KOPT-K1 (cell line): ENCODE data around the gene PDE8B.

Source experiments
- H3K27ac ChIP-seq: fragments of 200-600 bp; sonication (generic); 2 replicates; pipeline ENCODE4 v1.5.1; 2016; ENCODE audit warnings: antibody characterized with exemption, mild to moderate bottlenecking, low read depth, low read length; ENCODE audit not compliant: poor library complexity, severe bottlenecking
- H3K36me3 ChIP-seq: fragments of 200-600 bp; sonication (generic); 2 replicates; pipeline ENCODE4 v1.5.1; 2017; ENCODE audit warnings: antibody characterized with exemption, mild to moderate bottlenecking, low read length, moderate library complexity; ENCODE audit not compliant: insufficient read depth
- H3K9me3 ChIP-seq: fragments of 200-600 bp; sonication (generic); 2 replicates; pipeline ENCODE4 v1.5.1; 2017; ENCODE audit warnings: antibody characterized with exemption, low read length, mild to moderate bottlenecking; ENCODE audit not compliant: insufficient read depth, poor library complexity, severe bottlenecking

The PDE8B gene

DNA sequence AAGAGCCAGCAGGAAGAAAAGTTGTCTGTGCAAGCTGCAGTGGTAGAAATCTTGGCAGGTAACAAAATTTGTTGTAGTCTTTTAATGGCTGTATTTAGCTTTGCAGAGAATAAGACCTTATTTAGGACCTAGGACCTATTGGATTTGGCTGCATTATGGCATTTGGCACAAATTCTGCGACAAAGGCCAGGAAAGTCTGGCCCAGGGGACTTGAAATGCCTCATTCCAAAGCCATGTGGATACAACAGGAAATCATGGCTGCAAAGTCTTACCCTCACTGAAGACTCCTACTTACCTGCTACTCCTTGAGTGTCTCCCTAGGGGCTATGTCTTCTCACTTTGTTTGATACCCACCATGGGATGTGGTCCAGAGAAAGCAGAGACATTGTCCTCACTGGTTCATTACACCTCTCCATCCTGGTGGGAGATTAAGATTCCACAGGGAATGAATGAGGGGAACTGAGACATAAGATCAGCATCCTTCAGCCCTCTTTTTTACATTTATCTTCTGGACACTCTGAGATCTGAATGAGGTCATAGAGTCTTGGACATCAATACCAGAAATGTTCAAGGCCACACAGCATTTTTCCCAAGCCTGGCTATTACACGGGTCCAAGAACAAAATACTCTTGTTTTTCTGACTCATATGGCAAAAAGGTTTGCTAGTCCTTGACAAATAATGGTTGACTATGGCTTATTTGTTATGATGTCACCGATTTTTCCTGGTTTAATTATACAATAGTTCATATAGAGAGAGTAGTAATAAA, 119.4 kb downstream of the PDE8B start:
- no peaks in the 10 kb centered on the region for H3K9me3 ChIP-seq
- no peaks in the 10 kb centered on the region for H3K36me3 ChIP-seq
- no peak overlapping the region for H3K27ac ChIP-seq

DNA sequence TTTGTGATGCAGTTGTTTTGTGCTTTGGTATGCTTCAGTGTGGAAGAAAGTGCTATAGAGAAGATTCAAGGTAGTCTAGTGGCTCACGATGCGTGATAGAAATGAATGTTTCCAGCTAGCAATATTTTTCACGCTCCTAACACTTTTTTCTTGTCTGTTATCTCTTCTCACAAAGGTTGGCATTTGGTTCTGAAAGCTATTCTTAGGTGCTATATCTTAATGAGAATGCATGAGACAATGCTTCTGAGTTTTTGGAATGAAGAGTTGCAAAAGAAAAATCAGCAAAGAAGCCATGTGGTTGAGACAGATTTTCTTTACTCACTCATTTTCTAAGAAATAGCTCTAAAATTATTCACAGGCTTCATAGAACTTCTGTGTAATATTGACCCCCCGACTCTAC, 122.6 kb downstream of the PDE8B start:
- Histone ChIP-seq H3K27ac (no peak overlapping the region), H3K36me3 (no peaks in the 10 kb centered on the region), H3K9me3 (no peaks in the 10 kb centered on the region)

DNA sequence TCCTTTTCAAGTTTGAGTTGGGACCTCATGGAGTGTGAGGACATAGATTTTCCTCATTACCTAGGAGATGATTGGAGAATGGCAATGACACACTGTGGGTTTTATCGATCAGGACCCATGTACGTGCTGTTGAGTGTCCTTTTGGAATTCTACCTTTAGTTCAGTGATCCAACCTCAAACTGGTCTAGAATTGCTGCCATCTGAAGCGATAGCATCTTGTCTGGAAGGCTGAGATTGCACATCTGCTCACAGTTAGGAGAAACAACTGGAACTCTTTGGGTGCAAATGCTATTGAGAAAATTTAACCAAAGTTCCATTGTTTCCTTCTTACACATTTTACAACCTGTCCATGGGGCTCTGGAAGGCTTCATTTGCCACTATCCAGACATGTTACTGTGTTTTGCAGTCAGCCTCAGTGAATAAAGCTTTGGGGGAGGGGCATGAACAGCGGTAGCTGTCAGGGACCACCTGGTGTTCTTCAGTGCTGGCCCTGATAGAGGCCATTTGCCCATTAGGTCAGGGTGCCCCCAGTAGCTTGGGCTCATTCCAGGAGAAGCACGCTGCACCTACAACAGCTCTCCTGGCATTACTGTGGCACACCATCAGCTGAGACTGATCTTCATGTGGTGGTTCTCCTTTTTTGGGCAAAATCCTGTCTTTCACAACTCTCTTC, 123.1 kb downstream of the PDE8B start:
- Histone ChIP-seq H3K27ac (no peak overlapping the region), H3K36me3 (no peaks in the 10 kb centered on the region), H3K9me3 (no peaks in the 10 kb centered on the region)

DNA sequence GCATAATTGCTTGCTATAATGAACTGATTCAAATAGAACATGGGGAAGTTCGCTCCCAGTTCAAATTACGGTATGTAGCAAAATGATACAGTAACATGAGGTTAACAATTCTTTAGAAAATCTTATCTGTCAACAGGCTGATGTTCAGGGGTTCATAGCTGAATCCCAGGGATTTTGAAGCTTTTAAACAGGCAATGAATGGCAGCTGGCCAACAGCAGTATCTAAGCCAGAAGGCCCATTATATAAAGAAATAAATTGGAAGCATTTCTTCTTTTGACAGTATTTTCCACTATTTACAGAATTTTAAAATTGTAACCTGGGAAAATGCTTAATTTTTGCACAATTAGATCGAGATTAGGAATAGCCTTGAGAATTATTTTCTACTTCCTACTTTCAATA, 126.8 kb downstream of the PDE8B start:
- H3K27ac ChIP-seq, result no peak overlapping the region
- no peaks in the 10 kb centered on the region for H3K36me3 ChIP-seq
- no peaks in the 10 kb centered on the region for H3K9me3 ChIP-seq

DNA sequence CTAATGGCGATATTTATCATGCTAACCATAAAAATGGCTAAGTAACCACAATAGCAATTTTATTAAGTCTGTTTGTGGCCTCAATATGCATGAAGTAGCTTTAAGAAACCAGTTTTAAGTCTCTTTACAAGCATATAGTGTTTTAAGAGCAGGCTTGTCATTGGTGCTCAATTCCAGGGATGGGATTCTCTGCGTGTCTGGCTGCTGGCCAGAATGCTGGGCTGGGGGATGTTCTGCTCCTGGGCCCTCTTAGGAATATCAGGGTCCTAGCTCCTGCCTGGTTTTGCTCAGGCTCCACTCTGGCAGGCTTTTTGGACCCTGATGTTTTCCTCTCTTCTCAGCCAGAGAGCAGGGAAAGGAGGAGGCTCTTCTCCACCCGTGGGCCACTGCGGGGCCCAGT, 127.2 kb downstream of the PDE8B start:
- H3K36me3 ChIP-seq, result no peaks in the 10 kb centered on the region
- no peak overlapping the region for H3K27ac ChIP-seq
- H3K9me3 ChIP-seq, result no peaks in the 10 kb centered on the region

DNA sequence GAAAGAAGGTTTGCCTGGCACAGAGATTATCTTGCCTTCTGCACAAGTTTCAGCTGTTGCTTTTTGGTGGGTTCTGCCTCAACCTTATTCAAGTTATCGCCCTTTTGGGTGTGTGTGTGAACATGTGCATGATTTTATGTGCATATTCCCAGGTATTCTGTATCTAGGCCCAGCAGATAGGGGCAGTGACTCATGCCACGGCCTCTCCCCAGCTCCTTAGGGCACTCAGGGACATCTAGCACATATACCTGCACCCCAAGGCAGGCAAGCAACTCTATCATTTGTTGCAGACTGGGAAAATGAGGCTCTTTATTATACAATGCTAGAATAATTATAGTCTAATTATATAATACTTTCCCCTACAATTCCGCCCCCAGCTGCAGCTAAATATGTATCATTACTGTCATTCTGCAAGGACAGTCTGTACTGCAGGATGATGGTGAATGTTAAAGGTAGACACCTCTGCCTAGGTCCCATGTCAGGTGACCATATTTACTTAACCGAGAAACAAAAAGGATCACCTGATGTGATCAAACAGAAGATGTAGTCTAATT, 128.9 kb downstream of the PDE8B start:
- H3K9me3 ChIP-seq, result no peaks in the 10 kb centered on the region
- no peak overlapping the region for H3K27ac ChIP-seq
- no peaks in the 10 kb centered on the region for H3K36me3 ChIP-seq

DNA sequence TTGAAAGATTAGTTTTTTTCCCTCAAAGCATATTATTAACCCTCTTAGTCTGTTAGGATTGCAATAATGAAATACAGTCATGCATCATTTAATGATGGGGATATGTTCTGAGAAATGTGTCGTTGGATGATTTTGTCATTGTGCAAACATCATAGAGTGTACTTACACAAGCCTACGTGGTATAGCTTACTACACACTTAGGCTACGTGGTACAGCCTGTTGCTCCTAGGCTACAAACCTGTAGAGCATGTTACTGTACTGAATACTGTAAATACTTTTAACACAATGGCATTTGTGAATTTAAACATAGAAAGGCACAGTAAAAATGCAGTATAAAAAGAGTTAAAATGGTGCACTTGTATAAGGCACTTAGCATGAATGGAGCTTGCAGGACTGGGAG, 132.7 kb downstream of the PDE8B start:
- Histone ChIP-seq H3K36me3 (no peaks in the 10 kb centered on the region), H3K9me3 (no peaks in the 10 kb centered on the region)

DNA sequence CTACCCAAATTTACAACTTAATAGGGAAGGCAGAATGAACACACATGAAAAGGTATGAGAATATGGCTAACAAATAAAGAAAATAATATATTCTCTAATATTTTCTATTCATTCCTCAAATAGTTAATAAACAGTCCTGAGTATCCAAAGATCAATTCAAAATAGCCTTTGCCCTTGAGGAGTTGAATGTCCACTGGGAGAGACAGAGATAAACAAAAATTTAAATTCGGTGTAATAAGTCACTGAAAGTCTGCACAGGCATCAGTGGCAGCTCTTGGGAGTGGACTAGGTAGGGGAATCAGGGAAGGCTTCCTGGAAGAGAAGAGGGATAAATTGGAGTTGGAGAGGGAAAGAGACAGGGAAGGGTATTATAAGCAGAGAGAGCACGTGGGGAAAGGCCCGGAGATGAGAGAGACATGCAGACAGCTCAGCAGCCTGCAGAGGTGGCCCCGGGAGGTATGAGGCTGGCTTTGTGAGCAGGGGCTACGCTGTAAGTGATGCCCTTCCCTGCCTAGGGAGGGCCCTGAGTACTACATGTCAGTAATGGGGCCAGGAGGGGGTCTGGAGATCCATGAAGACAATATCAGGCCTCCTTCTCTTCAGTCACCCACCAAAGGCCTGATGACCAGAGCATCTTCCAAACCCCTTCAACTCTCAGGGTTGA, 137.1 kb downstream of the PDE8B start:
- no peak overlapping the region for H3K27ac ChIP-seq
- H3K9me3 ChIP-seq, result no peaks in the 10 kb centered on the region
- no peaks in the 10 kb centered on the region for H3K36me3 ChIP-seq

More for the DNA sequence above, 132.7 kb downstream of the PDE8B start:
- no peak overlapping the region for H3K27ac ChIP-seq

DNA sequence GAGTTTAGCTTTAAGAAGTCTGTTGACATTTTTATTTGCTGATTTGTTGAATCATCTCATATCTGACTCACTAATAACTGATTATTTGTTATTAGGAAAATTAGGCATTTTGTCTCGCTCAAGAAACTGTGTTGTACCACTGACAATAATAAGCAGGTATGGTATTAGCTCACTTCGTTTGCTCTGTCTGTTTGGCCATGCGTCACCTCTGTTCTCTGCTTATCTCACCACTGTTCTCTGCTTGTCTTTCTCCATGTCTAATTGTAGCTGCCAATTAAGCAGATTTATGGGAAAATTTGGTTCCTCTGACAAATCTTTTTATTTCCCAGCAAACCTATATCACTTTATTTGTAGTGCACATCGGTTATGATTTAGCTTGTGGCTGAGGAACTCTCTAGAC, 142.8 kb downstream of the PDE8B start:
- Histone ChIP-seq H3K27ac (no peak overlapping the region), H3K36me3 (no peaks in the 10 kb centered on the region), H3K9me3 (no peaks in the 10 kb centered on the region)

DNA sequence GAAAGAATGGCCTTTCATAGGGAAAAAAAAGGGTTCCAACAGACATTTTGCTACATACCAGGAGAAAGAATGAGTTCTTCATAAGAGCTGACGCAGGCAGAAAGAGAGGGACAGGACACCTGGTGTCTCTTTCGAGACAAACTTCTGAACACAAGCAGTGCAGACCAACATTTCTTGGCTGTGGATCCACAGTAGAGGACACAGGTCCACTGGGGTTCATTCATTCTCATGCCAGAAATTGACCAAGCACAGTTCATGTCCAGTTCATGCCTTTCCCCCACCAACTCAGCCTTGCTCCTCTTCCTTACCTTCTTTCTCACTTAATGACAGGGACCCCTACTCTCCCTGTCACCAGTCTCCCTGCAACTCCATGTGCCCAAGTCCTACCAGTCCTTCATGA, 144.0 kb downstream of the PDE8B start:
- Histone ChIP-seq H3K27ac (no peak overlapping the region), H3K9me3 (no peaks in the 10 kb centered on the region), H3K36me3 (no peaks in the 10 kb centered on the region)

DNA sequence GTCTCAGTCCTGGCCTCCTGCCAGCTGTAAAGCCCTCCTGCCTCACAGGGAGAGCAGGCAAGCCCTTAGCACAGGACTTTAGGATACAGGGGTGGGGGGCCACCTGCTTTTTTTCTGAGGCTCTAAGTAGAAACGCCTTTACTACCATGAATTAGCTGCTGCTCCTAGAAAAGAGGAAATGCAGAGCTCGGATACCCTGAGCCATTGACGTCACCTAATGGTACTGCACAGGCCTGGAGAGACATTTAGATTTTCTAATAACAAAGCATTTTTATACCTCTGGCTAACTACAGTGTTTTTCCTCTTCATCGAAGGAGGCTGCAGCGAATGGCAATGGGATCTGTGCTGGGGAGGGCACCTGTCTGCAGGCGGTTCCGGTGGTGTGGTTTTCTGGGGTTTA, 144.6 kb downstream of the PDE8B start:
- no peaks in the 10 kb centered on the region for H3K36me3 ChIP-seq
- no peaks in the 10 kb centered on the region for H3K9me3 ChIP-seq
- no peak overlapping the region for H3K27ac ChIP-seq

DNA sequence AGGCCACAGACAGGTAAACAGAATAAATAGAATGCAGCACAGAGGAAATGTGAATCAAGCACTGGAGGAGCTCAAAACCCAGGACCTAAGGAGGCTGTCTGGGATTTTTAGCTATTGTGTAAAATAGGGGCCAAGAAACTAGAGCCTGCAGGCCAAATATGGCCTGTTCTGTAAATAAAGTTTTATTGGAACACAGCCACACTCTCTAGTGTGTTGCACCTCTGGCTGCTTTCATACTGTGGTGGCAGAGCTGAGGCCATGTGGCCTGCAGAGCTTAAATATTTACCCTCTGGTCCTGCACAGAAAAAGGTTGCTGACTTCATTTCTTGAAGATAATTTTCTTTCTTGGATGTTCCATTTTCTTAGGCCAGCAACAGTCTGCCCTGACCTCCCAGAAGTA, 145.3 kb downstream of the PDE8B start:
- no peak overlapping the region for H3K27ac ChIP-seq
- H3K9me3 ChIP-seq, result no peaks in the 10 kb centered on the region

DNA sequence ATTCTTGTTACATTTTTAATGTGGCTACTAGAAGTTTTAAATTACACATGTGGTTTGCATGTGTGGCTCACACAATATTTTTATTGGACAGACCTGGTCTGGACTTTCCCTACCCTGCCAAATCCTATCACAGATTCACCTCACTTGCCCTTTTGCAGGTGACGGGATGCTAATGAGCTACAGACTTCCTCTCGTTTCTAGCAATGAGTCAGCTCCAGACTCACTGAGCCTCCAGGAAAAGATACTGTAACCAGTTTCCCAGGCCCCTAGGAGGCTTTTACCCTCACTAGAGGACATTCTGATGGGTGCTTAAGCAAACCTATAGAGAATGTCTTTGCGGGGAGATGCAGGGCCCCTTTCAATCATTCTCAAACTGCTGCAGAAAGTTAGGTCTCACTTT, 146.3 kb downstream of the PDE8B start:
- Histone ChIP-seq H3K9me3 (no peaks in the 10 kb centered on the region), H3K36me3 (no peaks in the 10 kb centered on the region), H3K27ac (no peak overlapping the region)

More for the DNA sequence above, 145.3 kb downstream of the PDE8B start:
- H3K36me3 ChIP-seq, result no peaks in the 10 kb centered on the region

DNA sequence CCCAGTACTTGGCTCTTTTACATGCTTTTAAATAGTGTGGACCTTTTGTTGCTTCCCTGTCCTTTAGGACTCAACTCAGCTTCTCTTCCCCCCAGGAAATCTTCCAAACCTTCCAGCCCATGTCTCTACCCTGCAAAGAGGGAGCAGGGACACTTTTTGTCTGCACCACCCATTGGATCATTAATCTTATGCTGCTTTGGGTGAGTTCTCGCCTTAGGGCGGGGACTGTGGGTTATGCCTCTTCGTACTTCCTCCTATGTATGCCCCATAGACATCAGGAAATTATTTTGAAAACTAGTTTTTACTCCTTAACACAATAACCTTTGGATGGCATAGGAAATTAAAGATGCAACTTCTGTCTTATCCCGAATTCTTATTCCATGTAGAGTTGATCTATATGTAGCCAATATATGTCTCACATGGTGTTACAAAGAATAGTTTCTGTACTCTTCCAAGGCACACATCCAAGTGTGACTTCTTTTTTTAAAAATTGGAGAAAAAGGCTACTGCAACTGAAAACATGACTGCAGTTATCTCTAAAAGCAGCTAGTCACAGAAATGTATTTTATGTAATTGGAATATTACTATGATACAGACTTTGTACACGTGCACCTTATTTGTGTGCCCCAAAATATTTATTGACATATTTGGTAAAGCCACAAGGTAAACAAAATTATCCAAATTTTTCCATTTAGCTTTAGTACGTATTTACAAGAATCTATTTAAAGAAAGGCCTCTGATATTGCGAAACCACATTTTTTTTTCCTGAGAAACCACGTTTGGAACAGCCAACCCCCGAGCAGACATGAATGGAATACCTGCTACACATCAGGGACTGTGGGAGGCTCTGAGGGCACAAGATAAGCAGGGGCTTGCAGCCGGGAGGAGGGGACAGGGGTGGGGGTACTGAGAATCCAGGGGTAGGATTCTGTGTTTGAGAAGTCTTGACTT, 148.1 kb downstream of the PDE8B start:
- H3K27ac ChIP-seq, result no peak overlapping the region
- H3K9me3 ChIP-seq, result no peaks in the 10 kb centered on the region

More for the DNA sequence above, 148.1 kb downstream of the PDE8B start:
- no peaks in the 10 kb centered on the region for H3K36me3 ChIP-seq
